ENCODE data around the gene ANKRD33. TPM values are rescaled to one million over a fixed set of nuclear protein-coding genes. Genes with fewer than 3 reads are reported as not detected.

The ANKRD33 gene
- total RNA-seq, 1 experiment from 2014 or later: 0.21 TPM

DNA sequence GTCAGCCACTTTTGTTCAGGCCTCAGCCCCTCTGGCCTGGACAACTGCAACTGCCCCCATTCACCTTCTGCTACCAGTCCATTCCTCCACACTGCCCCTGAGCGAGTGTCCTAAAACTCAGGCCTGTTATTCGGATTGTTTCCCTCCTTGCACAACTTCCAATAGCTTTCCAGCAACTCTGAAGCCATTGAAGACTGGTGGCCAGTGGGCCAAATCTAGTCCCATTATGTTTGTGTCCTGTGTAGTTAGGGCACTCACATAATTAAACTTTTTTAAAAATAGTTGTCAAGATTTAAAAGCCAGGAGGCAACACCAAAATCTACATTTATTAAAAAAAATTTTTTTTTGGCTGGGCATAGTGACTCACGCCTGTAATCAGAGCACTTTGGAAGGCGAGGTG lies 21.6 kb upstream of the ANKRD33 start:
- Histone ChIP-seq H3K4me3 (ENCODE audit: low read depth in 2 of 2, low read length in 2 of 2) (no peak overlapping the region), H3K27me3 (ENCODE audit: control insufficient read depth, insufficient read depth, low read length) (no peaks in the 10 kb centered on the region), H3K9me3 (ENCODE audit: control insufficient read depth, insufficient read depth, low read depth, low read length) (no peaks in the 10 kb centered on the region), H3K36me3 (ENCODE audit: control insufficient read depth, insufficient read depth, low read length) (no peaks in the 10 kb centered on the region), H3K27ac (ENCODE audit: low read length) (no peak overlapping the region), H3K4me1 (ENCODE audit: control insufficient read depth, insufficient read depth, low read length) (no peaks in the 10 kb centered on the region)
- no peak for ATAC-seq
- CTCF ChIA-PET: interaction anchor here (0.7 to 1.1 kb wide), 2 partner anchors 72 to 1921 kb away, joined by 9 to 12 read pairs; no protein-coding TSS in a partner anchor
- in situ Hi-C loops (cut with HindIII; ENCODE audit: low pct_unique_long_range_greater_than_20kb, low sequenced_read_pairs) (no loop called here), intact Hi-C loops (cut with micrococcal nuclease; ENCODE audit: unreplicated experiment) (no loop called here)
- no peak for DNase-seq (ENCODE audit: low read depth, low spot score)
- TF ChIP-seq, protein P1, sequence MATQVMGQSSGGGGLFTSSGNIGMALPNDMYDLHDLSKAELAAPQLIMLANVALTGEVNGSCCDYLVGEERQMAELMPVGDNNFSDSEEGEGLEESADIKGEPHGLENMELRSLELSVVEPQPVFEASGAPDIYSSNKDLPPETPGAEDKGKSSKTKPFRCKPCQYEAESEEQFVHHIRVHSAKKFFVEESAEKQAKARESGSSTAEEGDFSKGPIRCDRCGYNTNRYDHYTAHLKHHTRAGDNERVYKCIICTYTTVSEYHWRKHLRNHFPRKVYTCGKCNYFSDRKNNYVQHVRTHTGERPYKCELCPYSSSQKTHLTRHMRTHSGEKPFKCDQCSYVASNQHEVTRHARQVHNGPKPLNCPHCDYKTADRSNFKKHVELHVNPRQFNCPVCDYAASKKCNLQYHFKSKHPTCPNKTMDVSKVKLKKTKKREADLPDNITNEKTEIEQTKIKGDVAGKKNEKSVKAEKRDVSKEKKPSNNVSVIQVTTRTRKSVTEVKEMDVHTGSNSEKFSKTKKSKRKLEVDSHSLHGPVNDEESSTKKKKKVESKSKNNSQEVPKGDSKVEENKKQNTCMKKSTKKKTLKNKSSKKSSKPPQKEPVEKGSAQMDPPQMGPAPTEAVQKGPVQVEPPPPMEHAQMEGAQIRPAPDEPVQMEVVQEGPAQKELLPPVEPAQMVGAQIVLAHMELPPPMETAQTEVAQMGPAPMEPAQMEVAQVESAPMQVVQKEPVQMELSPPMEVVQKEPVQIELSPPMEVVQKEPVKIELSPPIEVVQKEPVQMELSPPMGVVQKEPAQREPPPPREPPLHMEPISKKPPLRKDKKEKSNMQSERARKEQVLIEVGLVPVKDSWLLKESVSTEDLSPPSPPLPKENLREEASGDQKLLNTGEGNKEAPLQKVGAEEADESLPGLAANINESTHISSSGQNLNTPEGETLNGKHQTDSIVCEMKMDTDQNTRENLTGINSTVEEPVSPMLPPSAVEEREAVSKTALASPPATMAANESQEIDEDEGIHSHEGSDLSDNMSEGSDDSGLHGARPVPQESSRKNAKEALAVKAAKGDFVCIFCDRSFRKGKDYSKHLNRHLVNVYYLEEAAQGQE (IDR thresholded peaks at IDR 0.05; ENCODE audit: insufficient read depth in 1 of 2, low read depth in 2 of 2, low read length in 1 of 2): no peak
- TF ChIP-seq SIN3A (IDR thresholded peaks at IDR 0.05; ENCODE audit: borderline replicate concordance, insufficient read depth, low read depth, low read length) (no peak), POLR2AphosphoS5 (IDR thresholded peaks at IDR 0.05; ENCODE audit: low read depth, low read length) (no peak), TCF7L2 (IDR thresholded peaks at IDR 0.05; ENCODE audit: low read depth, low read length) (no peak)
- TF ChIP-seq, protein P2, sequence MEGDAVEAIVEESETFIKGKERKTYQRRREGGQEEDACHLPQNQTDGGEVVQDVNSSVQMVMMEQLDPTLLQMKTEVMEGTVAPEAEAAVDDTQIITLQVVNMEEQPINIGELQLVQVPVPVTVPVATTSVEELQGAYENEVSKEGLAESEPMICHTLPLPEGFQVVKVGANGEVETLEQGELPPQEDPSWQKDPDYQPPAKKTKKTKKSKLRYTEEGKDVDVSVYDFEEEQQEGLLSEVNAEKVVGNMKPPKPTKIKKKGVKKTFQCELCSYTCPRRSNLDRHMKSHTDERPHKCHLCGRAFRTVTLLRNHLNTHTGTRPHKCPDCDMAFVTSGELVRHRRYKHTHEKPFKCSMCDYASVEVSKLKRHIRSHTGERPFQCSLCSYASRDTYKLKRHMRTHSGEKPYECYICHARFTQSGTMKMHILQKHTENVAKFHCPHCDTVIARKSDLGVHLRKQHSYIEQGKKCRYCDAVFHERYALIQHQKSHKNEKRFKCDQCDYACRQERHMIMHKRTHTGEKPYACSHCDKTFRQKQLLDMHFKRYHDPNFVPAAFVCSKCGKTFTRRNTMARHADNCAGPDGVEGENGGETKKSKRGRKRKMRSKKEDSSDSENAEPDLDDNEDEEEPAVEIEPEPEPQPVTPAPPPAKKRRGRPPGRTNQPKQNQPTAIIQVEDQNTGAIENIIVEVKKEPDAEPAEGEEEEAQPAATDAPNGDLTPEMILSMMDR (IDR thresholded peaks at IDR 0.05): no peak
- no TSS peak for BruUV-seq (replicated peaks)
- POLR2A ChIA-PET: no interaction called here

DNA sequence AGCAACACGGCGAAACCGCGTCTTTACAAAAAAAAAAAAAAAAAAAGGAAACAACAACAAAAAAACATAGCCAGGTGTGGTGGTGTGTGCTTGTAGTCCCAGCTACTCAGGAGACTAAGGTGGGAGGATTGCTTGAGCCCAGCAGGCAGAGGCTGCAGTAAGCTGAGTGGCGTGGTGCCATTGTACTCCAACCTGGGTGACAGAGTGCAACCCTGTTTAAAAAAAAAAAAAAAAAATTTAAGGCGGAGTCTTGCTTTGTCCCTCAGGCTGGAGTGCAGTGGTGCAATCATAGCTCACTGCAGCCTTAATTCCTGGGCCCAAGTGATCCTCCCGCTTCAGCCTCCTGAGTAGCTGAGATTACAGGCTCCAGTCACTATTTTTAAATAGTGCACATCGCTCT lies 21.1 kb upstream of the ANKRD33 start:
- H3K4me1 ChIP-seq (ENCODE audit: control insufficient read depth, insufficient read depth, low read length): no peaks in the 10 kb centered on the region
- intact Hi-C loops (cut with micrococcal nuclease; ENCODE audit: unreplicated experiment) (no loop called here), in situ Hi-C loops (cut with HindIII; ENCODE audit: low pct_unique_long_range_greater_than_20kb, low sequenced_read_pairs) (no loop called here)
- no peaks in the 10 kb centered on the region for H3K36me3 ChIP-seq (ENCODE audit: control insufficient read depth, insufficient read depth, low read length)
- DNase-seq (ENCODE audit: low read depth, low spot score) (no peak), ATAC-seq (no peak)
- H3K9me3 ChIP-seq (ENCODE audit: control insufficient read depth, insufficient read depth, low read depth, low read length): no peaks in the 10 kb centered on the region
- H3K27me3 ChIP-seq (ENCODE audit: control insufficient read depth, insufficient read depth, low read length): no peaks in the 10 kb centered on the region
- no TSS peak for BruUV-seq (replicated peaks)
- H3K4me3 ChIP-seq (ENCODE audit: low read depth in 2 of 2, low read length in 2 of 2): no peak overlapping the region
- CTCF ChIA-PET: interaction anchor here (0.7 to 1.1 kb wide), 3 partner anchors 9 to 1921 kb away, joined by 9 to 12 read pairs (median 9); no protein-coding TSS in a partner anchor
- POLR2A ChIA-PET: no interaction called here
- TF ChIP-seq, protein P2 (IDR thresholded peaks at IDR 0.05): no peak
- TF ChIP-seq, protein P1 (IDR thresholded peaks at IDR 0.05; ENCODE audit: insufficient read depth in 1 of 2, low read depth in 2 of 2, low read length in 1 of 2): no peak
- TF ChIP-seq POLR2AphosphoS5 (IDR thresholded peaks at IDR 0.05; ENCODE audit: low read depth, low read length): no peak
- TF ChIP-seq SIN3A (IDR thresholded peaks at IDR 0.05; ENCODE audit: borderline replicate concordance, insufficient read depth, low read depth, low read length): no peak
- TF ChIP-seq TCF7L2 (IDR thresholded peaks at IDR 0.05; ENCODE audit: low read depth, low read length): no peak
- H3K27ac ChIP-seq (ENCODE audit: low read length): no peak overlapping the region

Data from Panc1 (cell line).